NCI-H526 treated with DMSO at 0.1 percent for 48 hours (cell line): ENCODE data around the gene CES4A.
"Not testable (repeated sequence)": the region's sequence is repeated elsewhere in the genome, so short reads cannot be mapped to it uniquely, and the experiment has no call there.

ENCODE experiments used
- DNase-seq: peaks from one replicate; lab custom pipeline; 2025; lab: John Stamatoyannopoulos, UW

CES4A gene

DNA sequence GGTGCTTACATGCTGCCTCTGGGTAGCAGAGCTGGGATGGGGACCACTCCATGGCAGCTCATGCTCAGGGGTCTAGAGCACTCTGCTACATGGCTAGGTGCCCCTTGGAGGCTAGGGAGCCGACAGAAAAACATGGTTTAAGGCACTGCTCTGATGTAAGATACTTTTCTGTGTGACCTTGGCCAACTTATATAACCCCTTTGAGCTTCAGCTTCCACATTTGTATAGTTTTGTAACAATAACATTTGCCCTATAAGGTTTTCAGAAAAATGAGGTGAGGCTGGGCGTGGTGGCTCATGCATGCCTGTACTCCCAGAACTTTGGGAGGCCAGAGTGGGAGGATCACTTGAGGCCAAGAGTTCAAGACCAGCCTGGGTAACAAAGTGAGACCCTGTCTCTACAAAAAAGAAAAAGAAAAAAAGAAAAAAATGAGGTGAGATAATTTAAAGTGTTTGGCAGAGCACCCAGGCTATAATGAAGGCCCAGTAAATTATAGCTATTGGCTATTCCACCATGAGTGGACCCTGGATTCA, 3.2 kb downstream of the CES4A start:
- DNase-seq = no peak

DNA sequence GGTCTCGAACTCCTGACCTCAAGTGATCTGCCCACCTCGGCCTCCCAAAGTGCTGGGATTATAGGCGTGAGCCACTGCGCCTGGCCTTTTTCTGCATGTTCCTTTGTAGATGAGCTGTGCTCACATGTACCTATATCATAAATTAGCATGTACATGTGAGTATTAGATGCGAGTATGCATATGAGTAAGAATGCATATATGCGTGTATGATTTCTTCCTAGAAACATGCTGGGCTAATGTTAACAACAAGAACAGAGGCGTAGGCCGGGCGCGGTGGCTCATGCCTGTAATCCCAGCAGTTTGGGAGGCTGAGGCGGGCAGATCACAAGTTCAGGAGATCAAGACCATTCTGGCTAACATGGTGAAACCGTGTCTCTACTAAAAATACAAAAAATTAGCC, 5.2 kb downstream of the CES4A start:
- not testable (repeated sequence) for DNase-seq

DNA sequence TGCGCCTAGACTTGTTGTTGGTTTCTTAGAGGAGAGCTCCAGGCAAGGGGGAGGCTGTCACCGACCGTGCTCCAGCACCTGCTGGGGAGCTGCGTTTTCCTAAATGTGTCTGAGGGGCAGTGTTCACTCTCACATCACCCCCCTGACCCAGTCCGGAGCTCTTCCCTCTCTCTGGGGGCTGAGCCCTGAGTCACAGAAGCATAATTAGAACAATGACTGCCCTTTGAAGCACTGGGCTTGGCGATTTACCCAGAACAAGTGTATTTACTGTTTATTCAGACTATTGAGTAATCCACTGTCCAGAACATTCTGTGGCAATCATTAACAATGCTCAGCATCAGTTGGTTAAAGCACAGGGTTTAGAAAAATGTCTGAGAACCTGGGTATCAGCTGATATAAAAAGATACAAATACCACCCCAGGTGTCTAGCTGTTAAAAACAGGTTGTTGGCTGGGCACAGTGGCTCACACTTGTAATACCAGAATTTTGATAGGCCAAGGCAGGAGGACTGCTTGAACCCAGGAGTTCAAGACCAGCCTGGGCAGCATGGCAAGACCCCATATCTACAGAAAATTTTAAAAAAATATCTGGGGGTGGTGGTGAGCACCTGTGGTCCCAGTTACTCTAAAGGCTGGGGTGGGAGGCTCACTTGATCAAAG, 8.1 kb downstream of the CES4A start:
- DNase-seq = no peak

DNA sequence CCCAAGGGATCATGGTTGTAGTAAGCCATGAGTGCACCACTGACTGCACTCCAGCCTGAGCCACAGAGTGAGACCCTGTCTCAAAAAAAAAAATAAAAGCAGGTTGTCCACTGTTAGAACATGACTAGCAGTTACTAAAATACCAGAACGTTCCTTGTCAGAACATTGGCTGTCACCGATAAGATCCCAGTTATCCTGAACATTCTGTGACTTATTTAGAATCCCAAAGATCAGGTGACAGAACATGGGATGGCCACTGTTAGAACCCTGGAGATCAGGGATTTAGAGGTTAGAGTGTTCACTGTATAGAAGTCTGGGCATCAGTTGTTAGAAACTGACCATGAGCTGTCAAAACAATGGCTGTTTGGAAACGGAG, 8.6 kb downstream of the CES4A start:
- DNase-seq = no peak

DNA sequence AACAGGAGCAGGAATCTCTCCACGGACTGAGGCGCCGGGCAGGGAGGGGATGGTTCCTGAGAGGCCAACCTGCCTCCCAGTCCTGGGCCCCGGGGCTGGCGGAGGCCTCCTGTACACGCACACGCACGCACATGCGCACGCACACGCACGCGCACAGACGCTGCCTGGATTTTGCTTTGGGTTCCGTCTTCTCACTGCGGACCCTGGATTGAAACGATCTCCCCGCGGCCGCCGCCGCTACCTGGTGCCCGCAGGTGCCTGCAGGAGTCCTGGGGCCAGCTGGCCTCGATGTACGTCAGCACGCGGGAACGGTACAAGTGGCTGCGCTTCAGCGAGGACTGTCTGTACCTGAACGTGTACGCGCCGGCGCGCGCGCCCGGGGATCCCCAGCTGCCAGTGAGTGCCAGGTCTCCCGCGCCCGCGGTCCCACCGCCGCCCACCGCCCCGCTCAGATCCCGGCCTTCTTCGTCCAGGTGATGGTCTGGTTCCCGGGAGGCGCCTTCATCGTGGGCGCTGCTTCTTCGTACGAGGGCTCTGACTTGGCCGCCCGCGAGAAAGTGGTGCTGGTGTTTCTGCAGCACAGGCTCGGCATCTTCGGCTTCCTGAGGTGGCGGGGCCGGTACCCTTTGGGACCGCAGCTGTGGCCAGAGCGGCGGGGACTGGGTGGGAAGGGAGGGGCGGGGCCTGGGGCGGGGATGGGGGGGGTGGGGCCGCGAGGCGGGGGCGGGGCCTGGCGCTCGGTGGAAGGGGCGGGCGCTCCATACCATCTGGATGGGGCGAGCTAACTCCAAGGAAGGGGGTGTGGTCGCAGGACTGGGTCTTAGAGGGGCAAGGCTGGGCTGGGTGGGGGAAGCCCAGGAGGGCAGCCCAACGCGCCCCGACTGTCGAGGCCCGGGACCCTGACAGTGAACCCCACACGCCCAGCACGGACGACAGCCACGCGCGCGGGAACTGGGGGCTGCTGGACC, 12.3 kb downstream of the CES4A start:
- DNase-seq = peak; percentile 17

DNA sequence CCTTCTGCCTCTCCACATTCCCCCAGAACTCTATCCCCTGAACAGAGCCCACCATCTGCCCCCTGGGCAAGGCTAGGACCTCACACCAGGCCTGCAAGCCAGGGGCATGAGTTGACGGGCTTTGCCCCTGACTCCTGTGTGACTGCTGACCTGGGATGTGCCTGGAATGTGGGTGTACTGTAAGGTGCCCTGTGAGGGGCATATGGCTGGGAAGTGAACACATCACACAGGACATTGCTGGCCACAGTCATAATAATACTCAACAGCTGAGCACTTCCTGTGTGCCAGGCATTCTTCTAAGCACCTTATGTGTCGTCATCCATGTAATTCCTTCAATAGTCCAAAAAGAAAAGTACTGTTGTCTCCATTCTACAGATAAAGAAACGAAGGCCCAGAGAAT, 13.3 kb downstream of the CES4A start:
- DNase-seq = no peak

DNA sequence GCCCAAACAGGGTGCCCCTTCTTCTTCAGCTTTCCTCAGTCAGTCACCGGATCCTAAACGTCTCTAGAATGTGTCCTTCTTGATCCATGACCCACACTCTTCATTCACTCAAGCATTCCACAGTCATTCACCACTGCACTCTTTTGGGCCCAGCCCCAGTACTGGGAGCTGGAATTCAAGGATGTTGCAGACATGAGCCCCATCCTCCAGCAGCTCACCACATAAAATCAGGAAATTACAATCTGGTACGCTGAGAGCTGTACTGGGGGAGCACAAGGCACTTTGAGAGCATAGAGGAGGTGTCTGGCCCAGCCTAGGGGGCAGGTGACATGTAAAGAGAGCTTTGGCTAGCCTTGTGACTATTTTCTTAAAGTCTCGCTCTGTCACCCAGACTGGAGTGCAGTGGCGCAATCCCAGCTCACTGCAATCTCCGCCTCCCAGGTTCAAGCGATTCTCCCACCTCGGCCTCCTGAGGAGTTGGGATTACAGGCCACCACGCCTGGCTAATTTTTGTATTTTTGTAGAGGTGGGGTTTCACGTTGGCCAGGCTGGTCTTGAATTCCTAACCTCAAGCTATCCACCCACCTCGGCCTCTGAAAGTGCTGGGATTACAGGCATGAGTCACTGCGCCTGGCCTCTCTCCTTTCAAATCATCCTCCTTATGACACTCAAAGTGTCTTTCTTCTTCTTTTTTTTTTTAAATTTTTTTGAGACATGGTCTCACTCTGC, 18.7 kb downstream of the CES4A start:
- no peak for DNase-seq

DNA sequence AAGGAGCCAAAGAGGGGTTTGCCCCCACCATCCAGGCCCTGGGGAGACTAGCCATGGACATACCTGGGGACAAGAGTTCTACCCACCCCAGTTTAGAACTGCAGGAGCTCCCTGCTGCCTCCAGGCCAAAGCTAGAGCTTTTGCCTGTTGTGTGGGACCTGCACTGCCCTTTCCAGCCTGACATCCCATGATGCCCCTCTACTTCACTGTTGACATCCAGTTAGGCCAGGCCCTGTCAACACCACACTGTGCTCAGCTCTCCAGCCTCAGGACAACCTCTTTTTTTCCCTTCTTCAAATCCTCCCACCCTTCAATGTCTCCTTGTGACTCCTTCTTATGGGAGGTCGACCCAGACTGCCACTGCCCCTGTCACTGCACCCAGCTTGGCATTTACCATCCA, 20.8 kb downstream of the CES4A start:
- DNase-seq = no peak

DNA sequence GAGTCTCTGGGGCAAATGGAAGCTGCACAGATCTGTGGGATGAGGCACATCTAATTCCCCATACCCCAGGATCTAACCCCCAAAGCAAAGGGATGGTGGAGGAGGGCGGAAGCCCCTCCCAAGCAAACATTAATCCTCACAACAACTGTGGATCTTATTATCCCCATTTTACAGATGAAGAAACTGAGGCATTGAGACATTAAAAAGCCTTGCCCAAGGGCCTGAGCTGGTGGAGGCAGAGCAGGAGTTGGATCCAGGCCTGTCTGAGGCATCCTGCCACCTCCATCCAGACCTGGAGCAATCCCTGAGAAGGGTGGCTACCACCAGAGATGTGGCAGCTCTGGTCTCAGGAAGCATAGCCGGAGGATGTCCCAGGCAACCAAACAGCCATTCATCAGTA, 22.9 kb downstream of the CES4A start:
- DNase-seq = no peak

DNA sequence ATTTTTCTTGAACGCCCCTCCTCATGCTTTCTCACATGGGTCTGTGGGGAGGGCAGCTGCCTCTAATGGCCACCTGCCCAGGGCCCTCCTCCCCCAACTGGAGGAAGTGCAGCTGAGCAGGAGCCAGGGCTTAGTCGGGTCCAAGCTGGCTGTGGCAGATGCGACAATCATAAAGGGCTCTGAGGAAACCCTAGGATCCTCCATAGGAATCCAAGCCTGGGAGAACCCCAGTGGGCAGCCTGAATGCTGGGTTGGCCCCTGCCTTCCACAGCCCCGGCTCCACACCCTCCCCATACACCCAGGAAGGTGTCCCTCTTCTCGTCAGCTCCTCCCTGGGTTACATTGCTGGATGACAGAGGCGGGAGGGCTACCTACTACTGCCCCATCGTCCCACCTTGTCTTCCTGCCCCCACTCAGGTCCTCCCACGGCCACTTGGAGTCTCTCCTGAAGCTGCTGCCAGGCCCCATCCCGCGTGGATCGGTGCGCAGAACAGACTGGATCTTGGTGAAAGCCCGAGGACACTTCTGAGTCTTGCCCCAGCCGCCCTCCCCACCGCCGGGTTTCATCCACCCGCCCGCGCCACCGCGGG, 24.9 kb downstream of the CES4A start:
- DNase-seq = no peak

DNA sequence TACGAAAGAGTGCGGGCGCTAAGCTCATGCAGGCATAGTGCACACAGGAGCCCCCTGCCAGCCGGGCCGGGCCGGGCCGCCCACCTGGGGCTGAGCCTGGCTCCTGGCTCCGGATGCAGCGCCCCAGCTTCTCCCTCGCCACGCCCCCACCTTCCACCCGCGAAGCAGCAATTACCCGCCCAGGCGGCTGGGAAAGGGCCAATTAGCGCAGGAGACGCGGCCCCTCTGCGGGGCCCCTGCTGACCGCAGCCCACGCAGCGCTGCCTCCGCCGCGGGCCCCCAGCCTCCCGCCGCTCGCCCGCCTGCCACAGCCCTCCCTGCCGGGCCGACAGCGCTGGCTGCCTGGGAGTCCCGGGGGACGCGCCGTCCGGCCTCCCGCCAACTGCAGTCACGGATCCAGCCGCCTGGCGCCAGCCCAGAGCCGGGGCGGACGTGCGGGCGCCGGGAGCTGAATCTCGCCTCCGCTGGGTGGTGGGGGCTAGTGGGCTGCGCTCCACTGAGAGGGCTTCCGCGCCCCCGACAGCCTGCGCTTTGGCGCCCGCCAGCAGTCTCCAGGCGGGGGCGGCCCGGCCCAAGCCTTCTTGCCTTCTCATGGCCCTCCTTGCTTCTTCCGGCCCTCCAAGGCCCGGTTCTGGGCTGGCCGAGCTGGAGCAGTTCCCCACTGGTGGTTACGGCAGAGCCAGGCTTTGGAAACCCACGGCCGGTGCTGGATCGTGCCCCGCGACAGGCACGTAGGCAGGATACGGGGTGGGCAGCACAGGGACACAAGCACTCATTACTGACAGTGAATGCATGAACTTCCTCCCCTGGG, 25.6 kb downstream of the CES4A start:
- peak; percentile 9 for DNase-seq

DNA sequence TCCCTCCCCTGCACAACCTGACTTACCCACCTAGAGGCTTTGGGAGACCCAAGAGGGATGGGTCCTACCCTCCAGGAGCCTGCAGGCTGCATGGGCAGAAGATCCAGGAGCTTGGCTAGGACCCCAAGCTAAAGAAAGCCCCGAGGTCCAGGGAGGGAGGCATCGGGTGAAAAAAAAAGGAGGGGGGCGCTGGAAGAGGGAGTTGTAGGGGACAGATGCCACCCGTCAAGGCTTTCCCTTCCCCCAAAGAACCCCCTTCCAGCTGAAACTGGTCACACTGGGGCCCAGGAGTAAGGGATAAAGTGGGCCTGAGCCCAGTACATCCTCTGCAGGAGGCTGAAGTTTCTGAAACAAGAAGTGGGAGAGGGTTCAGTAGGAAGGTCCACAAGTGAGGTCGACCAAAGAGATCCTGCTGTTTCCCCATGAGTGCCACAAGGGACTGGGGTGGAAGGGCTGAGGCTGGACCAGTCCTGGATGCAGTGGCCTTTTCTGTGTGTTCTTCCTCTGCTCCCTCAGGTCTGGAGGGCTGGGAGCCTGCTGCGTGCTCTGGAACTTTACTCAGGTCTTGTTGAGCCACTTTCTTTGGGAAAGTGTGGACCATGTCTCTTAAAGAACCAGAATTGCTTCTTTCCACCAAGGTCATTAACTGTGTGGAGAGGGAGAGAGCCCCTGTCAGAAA, 26.4 kb downstream of the CES4A start:
- DNase-seq = no peak

DNA sequence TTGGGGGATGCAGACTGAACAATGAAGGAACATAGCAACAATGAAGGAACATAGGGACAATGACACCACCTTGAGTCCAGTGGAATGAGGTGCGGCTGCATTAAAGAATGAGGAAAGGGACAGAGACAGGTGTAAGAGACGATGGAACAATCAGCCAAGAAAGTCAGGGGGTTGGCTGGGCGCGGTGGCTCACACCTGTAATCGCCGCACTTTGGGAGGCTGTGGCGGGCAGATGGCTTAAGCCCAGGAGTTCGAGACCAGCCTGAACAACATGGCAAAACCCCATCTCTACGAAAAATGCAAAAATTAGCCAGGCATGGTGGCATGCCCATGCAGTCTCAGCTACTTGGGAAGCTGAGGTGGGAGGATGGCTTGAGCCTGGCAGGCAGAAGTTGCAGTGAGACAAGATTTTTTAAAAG, 26.9 kb downstream of the CES4A start:
- no peak for DNase-seq

DNA sequence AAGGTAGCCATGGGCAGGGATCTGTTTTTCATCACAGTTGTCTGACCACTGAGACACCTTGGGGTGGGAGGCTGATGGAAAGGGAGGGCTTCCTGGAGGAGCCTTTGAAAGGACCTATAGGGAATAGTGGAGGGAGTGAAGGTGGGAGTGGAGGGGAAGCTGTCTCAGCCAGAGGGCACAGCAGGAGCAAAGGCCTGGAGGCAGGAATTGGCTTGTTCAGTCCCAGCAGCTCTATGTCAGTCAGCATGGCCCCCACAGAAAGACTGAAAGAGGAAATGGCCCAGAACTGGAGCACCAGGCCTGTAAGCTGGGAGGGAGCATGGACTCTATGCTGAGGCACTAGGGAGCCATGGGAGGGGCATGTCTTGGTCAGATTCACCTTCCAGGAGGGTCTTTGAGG, 27.8 kb downstream of the CES4A start:
- DNase-seq = no peak

DNA sequence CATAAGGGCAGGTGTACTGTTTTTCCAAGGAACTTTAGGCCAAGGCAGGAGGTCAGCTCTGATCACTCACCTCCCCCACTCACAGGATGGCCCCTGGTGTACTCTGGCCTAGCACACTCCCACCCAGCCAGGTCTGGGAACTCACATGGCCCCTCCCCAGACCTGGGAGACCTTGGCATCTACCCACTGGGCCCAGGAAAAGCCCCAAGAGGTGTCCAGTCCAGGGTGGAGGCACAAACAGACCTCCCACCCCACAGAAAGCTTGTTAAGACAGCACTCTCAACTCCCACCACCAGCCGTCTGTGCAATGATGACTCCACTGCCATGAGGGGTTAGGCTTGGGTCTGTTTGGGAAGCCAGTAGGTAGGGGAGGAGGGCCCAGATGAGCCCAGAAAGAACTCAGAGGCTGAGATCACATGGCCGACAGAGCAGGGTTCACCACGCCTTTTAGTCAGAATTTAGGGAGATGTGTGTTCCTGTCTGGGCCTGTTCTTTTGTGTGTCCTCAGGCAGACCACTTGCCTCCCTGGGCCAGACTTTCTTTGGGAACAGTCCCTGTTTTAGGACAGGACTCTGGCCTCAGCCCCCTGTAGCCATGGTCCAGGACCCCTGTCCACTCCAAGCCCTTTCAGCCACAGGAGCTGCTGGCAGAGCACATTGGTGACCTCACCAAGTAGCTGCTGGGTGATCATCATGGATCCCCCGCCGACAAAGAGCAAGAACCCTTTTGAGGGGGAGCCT, 28.5 kb downstream of the CES4A start:
- DNase-seq = no peak

DNA sequence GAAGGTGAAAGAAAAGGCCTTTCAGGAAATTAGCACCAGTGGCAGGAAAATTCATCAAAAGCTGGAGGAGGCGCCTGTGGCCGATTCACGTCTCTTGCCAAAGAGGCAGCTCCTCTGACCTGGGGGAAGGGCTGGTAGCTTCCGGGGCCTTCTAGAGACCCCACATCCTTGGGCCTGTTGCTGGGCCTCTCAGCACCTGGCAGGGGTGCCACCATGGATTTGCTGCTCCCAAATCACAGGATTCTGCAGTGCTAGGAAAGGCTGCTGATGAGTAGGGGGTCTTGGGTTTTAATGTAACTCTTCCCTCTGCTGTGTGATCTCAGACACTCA, 29.0 kb downstream of the CES4A start:
- no peak for DNase-seq

DNA sequence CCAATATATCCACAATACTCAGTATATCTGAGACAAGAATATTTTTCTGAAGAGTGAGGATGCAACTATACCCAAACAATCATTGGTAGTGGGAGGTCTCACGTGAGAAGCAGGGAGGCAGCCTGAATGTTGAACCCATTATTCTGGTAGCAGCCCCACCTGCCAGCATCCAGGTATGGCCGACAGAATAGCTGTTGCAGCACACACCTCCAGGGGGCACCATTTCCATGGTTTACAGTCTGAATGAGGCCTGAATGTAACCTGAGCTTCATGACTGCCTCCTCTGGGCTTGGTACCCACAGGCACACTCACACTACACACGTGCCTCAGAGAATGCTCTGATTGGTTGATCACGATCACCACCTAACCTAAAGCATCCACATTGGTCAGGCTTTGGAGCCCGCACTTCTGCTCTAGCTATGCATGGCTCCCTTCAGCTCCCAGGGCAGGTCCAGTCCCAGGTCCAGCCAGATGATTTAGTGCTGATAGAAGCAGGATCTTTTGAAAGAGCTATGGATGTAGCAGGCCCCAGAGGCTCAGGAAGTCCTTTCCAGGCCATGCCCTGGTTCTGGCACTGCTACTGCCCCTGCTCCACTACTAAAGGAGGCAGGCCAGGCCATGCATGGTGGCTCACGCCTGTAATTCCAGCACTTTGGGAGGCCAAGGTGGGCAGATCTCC, 29.6 kb downstream of the CES4A start:
- peak; percentile 63 for DNase-seq

DNA sequence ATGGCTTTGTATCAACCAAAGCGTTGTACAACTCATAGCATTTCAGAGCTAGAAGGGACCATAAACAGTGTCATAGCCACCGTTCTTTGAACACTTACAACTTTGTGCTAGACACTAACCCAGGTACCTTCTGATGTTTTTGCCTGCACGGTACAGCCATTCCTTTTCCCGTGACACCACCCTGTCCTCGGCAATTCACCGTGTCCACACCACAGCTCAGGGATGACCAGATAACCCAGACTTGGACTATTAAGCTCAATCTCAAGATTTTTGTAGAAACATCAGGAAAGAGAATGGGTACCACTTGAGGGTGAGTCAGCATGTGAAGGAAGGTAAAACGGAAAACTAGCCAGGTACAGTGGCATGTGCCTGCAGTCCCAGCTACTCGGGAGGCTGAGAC, 30.8 kb downstream of the CES4A start:
- no peak for DNase-seq

DNA sequence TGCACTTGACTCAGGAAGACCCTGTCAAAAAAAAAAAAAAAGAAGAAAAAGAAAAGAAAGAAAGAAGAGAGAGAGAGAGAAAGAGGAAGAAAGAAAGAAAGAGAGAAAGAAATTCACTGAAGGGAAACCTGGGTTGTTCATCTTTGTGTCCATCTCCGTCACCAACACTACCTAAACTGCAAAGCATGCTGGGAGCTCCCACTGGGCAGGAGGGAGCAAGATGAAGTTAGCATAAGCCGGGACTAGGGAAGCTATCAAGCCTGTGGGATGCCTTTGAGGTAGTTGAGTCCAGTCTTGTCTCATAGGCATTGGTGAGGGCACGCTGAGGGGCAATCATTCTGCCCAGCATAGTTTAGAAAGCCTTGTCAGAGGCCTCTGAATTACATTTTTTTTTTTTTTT, 32.9 kb downstream of the CES4A start:
- DNase-seq = no peak
